HG02642 (cell line): Measurements from ENCODE around the gene NR4A3.

Experiments used
- ATAC-seq: cut with Tn5 transposase; IDR thresholded peaks from one replicate; pipeline ENCODE4 v1.9.1; 2021; ENCODE audit warnings: mild to moderate bottlenecking; ENCODE audit not compliant: unreplicated experiment, poor library complexity

Gene NR4A3

GRCh38 chr9:99811598-99812383, 9.9 kb upstream of the NR4A3 start:
- ATAC-seq: no peak

GRCh38 chr9:99813739-99814138, 7.9 kb upstream of the NR4A3 start:
- ATAC-seq: no peak

GRCh38 chr9:99814359-99814758, 7.3 kb upstream of the NR4A3 start:
- no peak for ATAC-seq

GRCh38 chr9:99816392-99816791, 5.3 kb upstream of the NR4A3 start:
- no peak for ATAC-seq

- ATAC-seq: no peak
These were observed 3.2 kb upstream of the NR4A3 start for GRCh38 chr9:99818500-99818899.

GRCh38 chr9:99819123-99819855, 2.4 kb upstream of the NR4A3 start:
- ATAC-seq: peak; percentile 56

- ATAC-seq: peak; percentile 53
These were observed 1.6 kb upstream of the NR4A3 start for GRCh38 chr9:99819856-99820684.

GRCh38 chr9:99820685-99821395, 845 bp upstream of the NR4A3 start:
- no peak for ATAC-seq

GRCh38 chr9:99822109-99822805, 572 bp downstream of the NR4A3 start:
- no peak for ATAC-seq

- no peak for ATAC-seq
These were observed 1.3 kb downstream of the NR4A3 start for GRCh38 chr9:99822806-99823591.

- no peak for ATAC-seq
These were observed 2.1 kb downstream of the NR4A3 start for GRCh38 chr9:99823681-99824377.

- ATAC-seq: no peak
These were observed 2.9 kb downstream of the NR4A3 start for GRCh38 chr9:99824378-99825171.

- no peak for ATAC-seq
These were observed 3.7 kb downstream of the NR4A3 start for GRCh38 chr9:99825172-99826046.

- no peak for ATAC-seq
These were observed 4.9 kb downstream of the NR4A3 start for GRCh38 chr9:99826579-99826978.

GRCh38 chr9:99827244-99827643, 5.6 kb downstream of the NR4A3 start:
- no peak for ATAC-seq

- no peak for ATAC-seq
These were observed 6.3 kb downstream of the NR4A3 start for GRCh38 chr9:99828054-99828416.
